Spleen (tissue), 11 donors: ENCODE results near the gene SH3RF3. TPM values are rescaled to one million over a fixed set of nuclear protein-coding genes. Genes with fewer than 3 reads are reported as not detected.

Experiments
- DNase-seq: peaks from one replicate; pipeline ENCODE4 v3.0.0-alpha.2; 2020
- H3K27ac ChIP-seq, 8 donors: fragments of 200-600 bp; sonication (generic) in 7 of 8; 1 replicate in 4 of 8; 2 replicates in 4 of 8; pipeline versions ENCODE4 v1.5.0 to v1.8.0; 2016 to 2021; ENCODE audit warnings: inconsistent platforms in 4 of 8, mild to moderate bottlenecking in 4 of 8, moderate library complexity in 1 of 8
- H3K27me3 ChIP-seq, 7 donors: fragments of 200-600 bp; sonication (generic) in 6 of 7; replicated peaks in 1 of 7; 1 replicate in 4 of 7; 2 replicates in 3 of 7; pipeline versions ENCODE4 v1.5.0 to v1.8.0; 2016 to 2021; ENCODE audit warnings: inconsistent platforms in 3 of 7, mild to moderate bottlenecking in 1 of 7
- H3K36me3 ChIP-seq, 6 donors: fragments of 200-600 bp; sonication (generic) in 5 of 6; 1 replicate in 4 of 6; 2 replicates in 2 of 6; pipeline versions ENCODE4 v1.5.0 to v1.8.0; 2016 to 2021; ENCODE audit warnings: inconsistent platforms in 2 of 6
- H3K4me1 ChIP-seq, 6 donors: fragments of 200-600 bp; sonication (generic) in 5 of 6; 1 replicate in 3 of 6; 2 replicates in 3 of 6; pipeline versions ENCODE4 v1.5.0 to v1.8.0; 2016 to 2021; ENCODE audit warnings: inconsistent platforms in 3 of 6
- H3K4me3 ChIP-seq, 8 donors: fragments of 200-600 bp; sonication (generic) in 7 of 8; 1 replicate in 4 of 8; 2 replicates in 4 of 8; pipeline versions ENCODE4 v1.5.0 to v1.8.0; 2016 to 2021; ENCODE audit warnings: inconsistent platforms in 4 of 8, mild to moderate bottlenecking in 4 of 8, moderate library complexity in 2 of 8
- H3K9me3 ChIP-seq, 8 donors: fragments of 200-600 bp; sonication (generic) in 7 of 8; 1 replicate in 4 of 8; 2 replicates in 4 of 8; pipeline versions ENCODE4 v1.5.0 to v1.8.0; 2016 to 2021; ENCODE audit warnings: inconsistent platforms in 4 of 8
- POLR2A ChIP-seq, 3 donors: fragments of 450-650 bp; IDR thresholded peaks; one replicate each; pipeline ENCODE4 v1.5.1; 2017; ENCODE audit warnings: antibody characterized with exemption in 3 of 3, mild to moderate bottlenecking in 1 of 3
- POLR2AphosphoS5 ChIP-seq, 3 donors: sonication (generic); formaldehyde crosslinking; IDR thresholded peaks; one replicate each; pipeline ENCODE4 v1.5.1; 2017; ENCODE audit warnings: antibody characterized with exemption in 3 of 3
- WGBS, 5 donors: extraction: QIAGEN DNeasy Blood & Tissue Kit in 3 of 5; methylation state at CpG; one replicate each; pipeline versions ENCODE4 v1.1.5 to v1.1.7; 2013 to 2018; 5-methylcytosine and 5-hydroxymethylcytosine counted together
- intact Hi-C: fragments of 100-400 bp; cut with DNase I; formaldehyde crosslinking; loops from one replicate; pipeline ENCODE4 v1.15.0; 2023; ENCODE audit warnings: low total_unique reads
- polyA plus RNA-seq, 3 donors: library from polyadenylated mRNA; stranded (reverse); fragments of 200-250 nt; gene quantifications; one replicate each; pipeline ENCODE4 v1.2.1, GENCODE V29; 2013
- total RNA-seq, 7 donors: library from RNA; depleted of rRNA in 3 of 7; stranded (reverse); fragments of >200 nt in 3 of 7; fragmentation: NEBNext Ultra II Directional in 4 of 7; extraction: Animal tissue kit (Norgen Biotek cat#: 25700) in 4 of 7; gene quantifications; one replicate each; pipeline versions ENCODE4 v1.1.0 to v1.2.1, GENCODE V29; 2016 to 2021
- TF ChIP-seq, protein P1 (sequence below), 11 experiments: fragments of 200-600 bp in 7 of 11; fragments of 450-650 bp in 4 of 11; sonication (generic) in 4 of 11; IDR thresholded peaks in 8 of 11; conservative IDR thresholded peaks in 3 of 11; 1 replicate in 7 of 11; 2 replicates in 4 of 11; pipeline versions ENCODE4 v1.4.0 to v1.8.0; 2016 to 2021; ENCODE audit warnings: antibody characterized with exemption in 11 of 11, inconsistent platforms in 4 of 11, mild to moderate bottlenecking in 1 of 11
- donor health status: healthy with polysubstance abuse.
- donor health status: DM: no; HTN: no; CAD: no; lungs with moderate emphysema.
- donor health status: DM: no; HTN: no; CAD: no.
- donor health status: Bipolar disorder and iron deficiency.
- donor health status: healthy.
- donor health status: DM: no; HTN: no; CAD: no.
- donor health status: DM: yes; HTN: yes; CAD: no.

The SH3RF3 gene
- total and polyA plus RNA-seq, 10 donors = 1.3 to 7.6 (median 4.7) TPM

DNA sequence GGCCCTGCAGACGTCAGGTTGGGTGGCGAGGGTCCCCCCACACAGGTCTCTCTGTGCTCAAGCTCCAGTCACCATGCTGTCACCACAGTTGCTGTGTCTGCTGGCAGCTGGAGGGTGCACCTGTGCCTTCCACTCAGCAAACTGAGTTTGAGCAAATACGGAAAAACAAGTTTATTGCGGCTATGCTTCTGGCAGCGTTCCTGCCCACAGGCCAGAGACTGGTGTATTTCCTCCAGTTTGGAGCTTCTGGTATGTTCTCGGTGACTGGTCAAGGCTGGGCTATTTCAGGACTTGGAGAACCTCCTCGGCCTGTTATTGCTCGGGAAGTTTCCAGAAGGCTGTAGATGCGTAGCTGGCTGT lies 352.2 kb downstream of the SH3RF3 start:
- Histone ChIP-seq H3K4me3 (no peak overlapping the region), H3K36me3 (no peaks in the 10 kb centered on the region), H3K27me3 (no peaks in the 10 kb centered on the region), H3K4me1 (peaks cover 0 to 40% (median 10%) of the 10 kb centered on the region in 6 donors), H3K9me3 (no peaks in the 10 kb centered on the region), H3K27ac (peak overlapping the region in 2 of 8 donors; percentile 18 to 73)
- TF ChIP-seq, protein P1, sequence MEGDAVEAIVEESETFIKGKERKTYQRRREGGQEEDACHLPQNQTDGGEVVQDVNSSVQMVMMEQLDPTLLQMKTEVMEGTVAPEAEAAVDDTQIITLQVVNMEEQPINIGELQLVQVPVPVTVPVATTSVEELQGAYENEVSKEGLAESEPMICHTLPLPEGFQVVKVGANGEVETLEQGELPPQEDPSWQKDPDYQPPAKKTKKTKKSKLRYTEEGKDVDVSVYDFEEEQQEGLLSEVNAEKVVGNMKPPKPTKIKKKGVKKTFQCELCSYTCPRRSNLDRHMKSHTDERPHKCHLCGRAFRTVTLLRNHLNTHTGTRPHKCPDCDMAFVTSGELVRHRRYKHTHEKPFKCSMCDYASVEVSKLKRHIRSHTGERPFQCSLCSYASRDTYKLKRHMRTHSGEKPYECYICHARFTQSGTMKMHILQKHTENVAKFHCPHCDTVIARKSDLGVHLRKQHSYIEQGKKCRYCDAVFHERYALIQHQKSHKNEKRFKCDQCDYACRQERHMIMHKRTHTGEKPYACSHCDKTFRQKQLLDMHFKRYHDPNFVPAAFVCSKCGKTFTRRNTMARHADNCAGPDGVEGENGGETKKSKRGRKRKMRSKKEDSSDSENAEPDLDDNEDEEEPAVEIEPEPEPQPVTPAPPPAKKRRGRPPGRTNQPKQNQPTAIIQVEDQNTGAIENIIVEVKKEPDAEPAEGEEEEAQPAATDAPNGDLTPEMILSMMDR (IDR thresholded peaks at IDR 0.05 in 8 of 11, conservative IDR thresholded peaks at IDR 0.05 in 3 of 11) = no peak
- TF ChIP-seq POLR2AphosphoS5 (IDR thresholded peaks at IDR 0.05) (no peak), POLR2A (IDR thresholded peaks at IDR 0.05) (no peak)
- 41 to 75% (median 50%) methylated on average over 9 of the region's 9 CpGs for WGBS, 5 donors
- intact Hi-C loops = no loop called here
- DNase-seq = peak; percentile 71

DNA sequence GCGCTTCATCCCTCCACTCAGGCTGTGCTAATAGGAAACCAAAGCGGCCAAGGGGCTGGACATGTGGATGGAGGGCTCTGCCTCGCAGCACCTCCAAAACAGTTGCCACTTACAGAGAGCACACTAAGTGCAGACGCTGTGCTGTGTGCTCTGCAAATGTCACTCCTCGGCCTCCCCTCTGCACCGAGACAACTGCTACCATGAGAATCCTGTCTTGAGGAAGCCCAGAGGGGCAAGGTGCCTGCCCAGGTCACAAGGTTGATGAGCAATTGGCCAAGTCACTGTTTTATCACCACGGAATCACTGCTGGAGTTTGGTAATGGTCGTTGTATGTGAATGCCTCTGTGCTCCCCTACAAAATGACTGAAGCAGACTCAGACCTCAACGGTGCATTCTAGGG lies 352.6 kb downstream of the SH3RF3 start:
- no peaks in the 10 kb centered on the region for H3K36me3 ChIP-seq
- peak overlapping the region in 4 of 8 donors; percentile 18 to 73 (median 61) for H3K27ac ChIP-seq
- 82 to 86% (median 83%) methylated on average over 6 to 9 of the region's 9 CpGs for WGBS, 5 donors
- H3K4me1 ChIP-seq = peaks cover 0 to 40% (median 10%) of the 10 kb centered on the region in 6 donors
- no peaks in the 10 kb centered on the region for H3K27me3 ChIP-seq
- H3K4me3 ChIP-seq = no peak overlapping the region
- TF ChIP-seq POLR2AphosphoS5 (IDR thresholded peaks at IDR 0.05) (no peak), POLR2A (IDR thresholded peaks at IDR 0.05) (no peak)
- TF ChIP-seq, protein P1 (IDR thresholded peaks at IDR 0.05 in 8 of 11, conservative IDR thresholded peaks at IDR 0.05 in 3 of 11) = no peak
- no peaks in the 10 kb centered on the region for H3K9me3 ChIP-seq
- intact Hi-C loops = no loop called here
- DNase-seq = peak; percentile 61

DNA sequence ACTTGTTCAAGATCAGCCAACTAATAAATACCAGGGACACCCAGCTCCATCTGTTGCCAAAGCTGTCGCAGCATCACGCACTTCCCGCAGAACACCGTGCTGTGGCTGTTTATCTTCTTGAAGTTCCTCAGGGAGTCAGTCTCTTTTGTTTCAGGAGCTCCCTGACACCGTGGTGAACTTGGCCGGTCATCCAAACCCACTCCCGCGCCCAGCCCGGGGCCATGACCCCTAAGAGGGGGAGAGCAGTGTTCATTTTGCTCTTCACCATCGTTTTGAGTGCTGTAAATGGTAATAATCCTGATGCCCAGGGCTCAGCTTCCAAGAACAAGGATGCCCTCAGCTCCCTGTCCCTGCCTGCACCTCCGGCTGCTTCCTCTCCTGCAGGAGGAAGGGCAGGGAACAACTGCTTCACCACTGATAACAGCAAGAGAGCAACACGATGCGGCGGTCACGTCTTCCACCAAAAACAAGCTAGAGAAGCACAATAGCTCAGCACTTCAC lies 353.4 kb downstream of the SH3RF3 start:
- intact Hi-C loops = no loop called here
- Histone ChIP-seq H3K9me3 (no peaks in the 10 kb centered on the region), H3K36me3 (no peaks in the 10 kb centered on the region), H3K27me3 (no peaks in the 10 kb centered on the region), H3K4me3 (no peak overlapping the region), H3K27ac (peak overlapping the region in 6 of 8 donors; percentile 52 to 75 (median 61)), H3K4me1 (peaks cover 0 to 41% (median 10%) of the 10 kb centered on the region in 6 donors)
- peak; percentile 77 for DNase-seq
- TF ChIP-seq, protein P1 (IDR thresholded peaks at IDR 0.05 in 8 of 11, conservative IDR thresholded peaks at IDR 0.05 in 3 of 11) = no peak
- TF ChIP-seq POLR2AphosphoS5 (IDR thresholded peaks at IDR 0.05) (peak; percentile 33 to 83 (median 79)), POLR2A (IDR thresholded peaks at IDR 0.05) (no peak)
- WGBS, 5 donors = 41 to 64% (median 53%) methylated on average over 15 of the region's 15 CpGs

DNA sequence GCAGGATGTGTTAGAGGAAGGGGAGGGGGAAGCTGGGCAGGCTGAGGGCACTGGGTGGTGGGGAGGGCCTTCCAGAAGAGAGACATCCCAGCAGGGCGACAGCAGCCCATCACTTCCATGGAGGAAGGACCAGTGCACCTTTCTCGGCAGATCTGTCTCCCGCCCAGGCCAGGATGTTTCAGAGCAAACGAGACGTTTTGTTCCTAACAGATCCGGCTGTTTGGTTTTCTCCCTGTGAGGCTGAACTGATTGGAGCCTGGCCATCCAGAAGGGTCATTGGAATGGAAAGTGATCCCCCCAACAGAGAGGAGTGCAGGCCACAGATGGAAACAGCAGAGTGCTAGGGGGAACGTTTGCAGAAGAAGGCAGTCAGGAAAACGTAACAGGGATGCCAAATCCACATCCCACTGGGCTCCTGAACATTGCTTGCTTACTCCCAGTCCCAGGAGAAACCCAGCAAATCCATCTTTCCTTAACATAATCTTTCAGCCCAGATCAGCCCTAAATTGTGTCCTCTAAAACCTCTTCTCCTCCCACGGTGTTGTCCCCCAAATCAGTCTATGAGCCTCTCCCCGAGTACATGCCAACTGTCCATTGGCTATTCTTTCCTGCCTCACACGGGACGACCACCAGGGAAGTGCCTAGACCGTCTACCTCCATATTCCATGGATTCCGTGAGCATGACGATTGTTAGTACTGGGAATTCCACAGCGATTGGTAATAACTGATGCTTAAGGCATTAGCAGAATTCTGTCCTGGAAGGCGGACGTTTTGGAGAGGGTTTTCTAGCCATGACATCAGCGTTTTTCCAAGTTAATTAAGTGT lies 357.9 kb downstream of the SH3RF3 start:
- no peak overlapping the region for H3K27ac ChIP-seq
- H3K4me3 ChIP-seq = no peak overlapping the region
- intact Hi-C loops = no loop called here
- TF ChIP-seq, protein P1 (IDR thresholded peaks at IDR 0.05 in 8 of 11, conservative IDR thresholded peaks at IDR 0.05 in 3 of 11) = no peak
- H3K9me3 ChIP-seq = no peaks in the 10 kb centered on the region
- WGBS, 5 donors = 86 to 90% (median 90%) methylated on average over 19 of the region's 19 CpGs
- H3K27me3 ChIP-seq = no peaks in the 10 kb centered on the region
- peaks cover 0 to 1% (median 0%) of the 10 kb centered on the region in 6 donors for H3K36me3 ChIP-seq
- no peak for DNase-seq
- peaks cover 0 to 37% (median under 1%) of the 10 kb centered on the region in 6 donors for H3K4me1 ChIP-seq
